HG03439 (cell line): ENCODE data around the gene CACNA1C.

Experiments
- ATAC-seq: cut with Tn5 transposase; IDR thresholded peaks from one replicate; pipeline ENCODE4 v1.9.1; 2021; ENCODE audit warnings: mild to moderate bottlenecking, moderate library complexity; ENCODE audit not compliant: unreplicated experiment

CACNA1C gene

GRCh38 chr12:2136901-2137300 is 84.1 kb downstream of the CACNA1C start:
- ATAC-seq = no peak

- no peak for ATAC-seq
Measured at GRCh38 chr12:2137711-2138110, 84.9 kb downstream of the CACNA1C start.

GRCh38 chr12:2138294-2138693 is 85.5 kb downstream of the CACNA1C start:
- ATAC-seq = no peak

- ATAC-seq = no peak
Measured at GRCh38 chr12:2138871-2139308, 86.1 kb downstream of the CACNA1C start.

GRCh38 chr12:2139651-2140050 is 86.9 kb downstream of the CACNA1C start:
- no peak for ATAC-seq

- ATAC-seq = no peak
Measured at GRCh38 chr12:2140858-2141519, 88.2 kb downstream of the CACNA1C start.

- no peak for ATAC-seq
Measured at GRCh38 chr12:2142068-2142467, 89.3 kb downstream of the CACNA1C start.

- no peak for ATAC-seq
Measured at GRCh38 chr12:2144951-2145350, 92.2 kb downstream of the CACNA1C start.

GRCh38 chr12:2145433-2145998 is 92.7 kb downstream of the CACNA1C start:
- ATAC-seq = no peak

- no peak for ATAC-seq
Measured at GRCh38 chr12:2147335-2147734, 94.5 kb downstream of the CACNA1C start.

GRCh38 chr12:2149091-2149490 is 96.3 kb downstream of the CACNA1C start:
- no peak for ATAC-seq

- no peak for ATAC-seq
Measured at GRCh38 chr12:2150833-2151232, 98.0 kb downstream of the CACNA1C start.

GRCh38 chr12:2151391-2151790 is 98.6 kb downstream of the CACNA1C start:
- ATAC-seq = no peak

- ATAC-seq = no peak
Measured at GRCh38 chr12:2152134-2152533, 99.3 kb downstream of the CACNA1C start.

- no peak for ATAC-seq
Measured at GRCh38 chr12:2154050-2154449, 101.3 kb downstream of the CACNA1C start.

- ATAC-seq = no peak
Measured at GRCh38 chr12:2154521-2154920, 101.7 kb downstream of the CACNA1C start.

GRCh38 chr12:2156333-2156732 is 103.5 kb downstream of the CACNA1C start:
- ATAC-seq = no peak

GRCh38 chr12:2160043-2160442 is 107.3 kb downstream of the CACNA1C start:
- no peak for ATAC-seq

GRCh38 chr12:2161473-2161872 is 108.7 kb downstream of the CACNA1C start:
- ATAC-seq = no peak

- ATAC-seq = no peak
Measured at GRCh38 chr12:2163177-2163941, 110.6 kb downstream of the CACNA1C start.

GRCh38 chr12:2165021-2165420 is 112.2 kb downstream of the CACNA1C start:
- no peak for ATAC-seq

- no peak for ATAC-seq
Measured at GRCh38 chr12:2165927-2166326, 113.1 kb downstream of the CACNA1C start.
